ENCODE data around the gene SYT7.

The SYT7 gene

DNA sequence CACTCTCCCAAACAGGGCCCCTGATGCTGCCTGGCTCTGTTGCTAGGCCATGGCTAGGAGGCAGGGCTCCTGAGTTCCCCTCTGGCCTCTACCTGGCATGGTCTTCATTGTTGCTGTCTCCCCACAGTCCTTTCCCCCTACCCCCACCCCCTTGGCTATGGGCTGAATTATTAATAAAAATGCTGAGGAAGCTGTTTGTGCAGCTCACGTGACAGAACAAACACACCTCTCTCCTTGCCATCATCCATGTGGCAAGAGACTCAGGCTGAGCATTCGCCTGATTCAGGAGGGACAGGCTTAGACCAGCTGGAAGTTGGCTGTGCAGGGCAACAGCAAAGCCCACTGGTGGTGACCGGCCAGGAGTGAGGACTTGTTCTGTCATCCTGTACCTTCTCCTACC, 4.2 kb upstream of the SYT7 start:
- no peak for DNase-seq (ENCODE audit: low read depth in 2 of 2)

DNA sequence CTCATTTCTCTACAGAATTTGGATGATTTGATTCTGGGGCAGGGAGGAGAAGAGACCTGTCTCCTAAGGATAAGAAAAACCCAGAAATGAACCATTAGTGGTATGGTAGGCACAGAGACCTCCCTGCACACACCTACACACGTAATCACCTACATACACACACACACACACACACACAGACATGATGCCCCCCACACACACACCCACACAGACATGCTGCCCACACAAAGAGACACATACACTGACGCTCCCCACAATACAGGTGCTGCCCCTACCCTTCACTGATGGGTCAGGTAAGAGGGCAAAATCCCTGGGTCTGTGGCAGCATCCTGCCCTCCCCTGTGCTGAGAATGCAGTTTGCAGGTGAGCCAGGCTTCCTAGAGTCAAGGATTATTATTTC, 1.1 kb upstream of the SYT7 start:
- DNase-seq (ENCODE audit: low read depth in 2 of 2), result no peak

GRCh38 chr11:61580271-61580888, 496 bp downstream of the SYT7 start:
- no peak for DNase-seq (ENCODE audit: low read depth in 2 of 2)

GRCh38 chr11:61579676-61580270, 1.1 kb downstream of the SYT7 start:
- no peak for DNase-seq (ENCODE audit: low read depth in 2 of 2)

DNA sequence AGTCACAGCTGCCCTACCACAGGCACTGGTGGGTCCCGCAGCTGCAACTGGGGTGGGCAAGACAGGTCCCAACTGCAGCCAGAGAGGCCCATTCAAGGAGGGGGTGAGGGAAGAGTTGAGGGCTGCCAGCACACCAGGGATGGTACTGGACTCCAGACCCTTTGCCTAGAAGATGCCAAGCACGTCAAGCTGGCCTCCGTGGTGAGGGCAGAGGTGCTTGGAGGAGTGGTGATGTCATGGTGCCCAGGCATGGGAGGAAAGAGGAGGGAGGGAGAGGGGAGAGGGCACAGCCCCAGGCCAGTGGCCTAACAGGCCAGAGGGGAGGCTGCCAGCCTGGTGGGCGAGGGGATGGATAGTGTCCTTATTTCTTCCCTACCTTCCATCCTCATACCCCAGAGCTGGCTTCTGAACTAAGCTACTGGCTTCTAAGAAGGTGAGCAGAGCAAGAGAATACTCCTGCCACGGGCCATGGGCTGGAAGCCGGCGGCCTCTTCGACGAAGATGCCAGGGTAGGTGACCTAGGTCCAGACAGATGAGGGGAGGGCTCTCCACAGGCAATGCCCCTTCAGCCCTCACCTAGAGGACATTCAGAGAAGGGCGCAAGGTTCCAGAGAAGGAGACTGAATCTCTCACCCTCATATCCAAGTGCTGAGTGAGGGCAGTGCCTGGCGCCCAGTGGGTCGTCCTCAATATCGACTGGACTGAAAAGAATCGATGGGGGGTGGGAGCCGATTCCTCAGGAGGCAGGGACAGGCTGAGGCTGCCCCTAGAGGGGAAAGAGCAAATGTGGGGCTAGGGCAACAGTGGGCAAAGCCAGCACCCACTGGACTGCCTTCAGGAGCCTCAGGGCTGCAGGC, 1.8 kb downstream of the SYT7 start:
- no peak for DNase-seq (ENCODE audit: low read depth in 2 of 2)

DNA sequence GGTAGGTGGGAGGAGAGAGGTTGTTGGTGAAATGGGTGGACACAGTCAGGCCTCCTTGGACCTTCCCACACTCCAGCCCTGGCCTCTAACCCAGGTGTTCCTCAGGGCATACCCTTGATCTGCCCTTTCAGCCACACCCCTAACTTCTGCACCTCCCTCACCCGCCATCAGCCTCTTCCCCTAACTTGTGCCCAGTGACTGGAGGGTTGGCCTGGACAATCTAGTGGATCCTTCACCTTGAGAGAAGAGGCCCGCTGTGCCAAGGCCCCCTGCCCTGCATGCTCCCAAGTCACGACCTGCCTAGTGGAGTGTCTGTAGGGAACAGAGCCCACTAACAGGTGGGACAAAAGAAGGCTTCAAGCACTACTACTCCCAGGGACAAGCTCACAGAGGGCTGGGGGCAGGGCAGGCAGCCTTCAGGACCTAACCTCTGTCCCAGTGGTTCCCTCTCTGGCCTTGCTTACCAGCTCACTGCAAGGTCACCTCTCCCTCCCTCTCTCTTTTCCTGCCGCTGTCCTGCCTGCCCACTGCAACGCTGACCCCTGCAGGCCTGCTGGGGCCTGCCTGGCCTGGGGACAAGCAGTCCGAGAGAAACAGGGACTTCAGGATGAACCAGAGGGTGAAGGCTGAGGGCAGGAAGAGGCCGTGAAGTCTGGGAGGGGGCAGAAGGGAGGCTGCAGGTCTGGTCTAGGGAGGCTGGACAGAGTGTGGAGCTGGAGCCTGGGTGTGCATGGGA, 3.3 kb downstream of the SYT7 start:
- no peak for DNase-seq (ENCODE audit: low read depth in 2 of 2)

GRCh38 chr11:61575886-61576861, 4.7 kb downstream of the SYT7 start:
- DNase-seq (ENCODE audit: low read depth in 2 of 2), result no peak

GRCh38 chr11:61574611-61575010, 6.3 kb downstream of the SYT7 start:
- no peak for DNase-seq (ENCODE audit: low read depth in 2 of 2)

DNA sequence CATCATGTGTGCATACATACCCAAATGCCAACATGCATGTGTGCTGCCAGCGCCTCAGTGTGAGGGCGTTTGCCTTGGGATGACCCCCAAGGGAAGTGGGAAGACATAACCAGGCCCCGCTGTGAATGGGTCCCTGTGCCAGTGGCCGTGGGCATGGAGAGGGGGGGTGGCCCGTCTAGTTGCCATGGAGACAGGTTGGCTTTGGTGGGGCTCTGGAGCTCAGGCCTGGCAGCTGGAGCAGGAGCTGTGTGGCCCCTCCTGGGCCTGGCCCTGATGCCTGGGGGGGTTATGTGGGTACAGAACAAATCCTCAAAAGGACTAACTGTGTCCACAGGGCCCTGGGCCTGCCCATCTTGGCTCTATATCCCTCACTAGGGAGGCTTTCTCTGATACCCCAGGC, 8.0 kb downstream of the SYT7 start:
- no peak for DNase-seq (ENCODE audit: low read depth in 2 of 2)

DNA sequence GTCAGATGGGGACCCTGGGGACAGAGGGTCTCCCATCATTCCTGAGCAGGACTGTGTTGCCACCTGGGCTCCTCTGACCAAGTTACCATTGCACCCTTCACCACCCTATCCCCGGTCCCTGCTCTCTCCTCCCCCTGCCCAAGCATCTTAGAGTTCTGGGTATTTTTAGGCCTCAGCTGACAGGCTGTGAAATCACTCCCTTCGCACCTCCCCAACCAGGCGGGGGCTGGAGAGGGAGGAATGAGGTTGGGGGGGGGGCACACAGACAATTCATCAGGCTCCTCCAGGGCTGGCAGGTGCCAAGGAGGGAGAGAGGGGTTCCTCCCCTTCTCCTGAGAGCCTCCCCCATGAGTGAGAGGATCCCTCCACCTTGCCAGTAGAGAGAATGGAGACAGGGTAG, 9.0 kb downstream of the SYT7 start:
- no peak for DNase-seq (ENCODE audit: low read depth in 2 of 2)

DNA sequence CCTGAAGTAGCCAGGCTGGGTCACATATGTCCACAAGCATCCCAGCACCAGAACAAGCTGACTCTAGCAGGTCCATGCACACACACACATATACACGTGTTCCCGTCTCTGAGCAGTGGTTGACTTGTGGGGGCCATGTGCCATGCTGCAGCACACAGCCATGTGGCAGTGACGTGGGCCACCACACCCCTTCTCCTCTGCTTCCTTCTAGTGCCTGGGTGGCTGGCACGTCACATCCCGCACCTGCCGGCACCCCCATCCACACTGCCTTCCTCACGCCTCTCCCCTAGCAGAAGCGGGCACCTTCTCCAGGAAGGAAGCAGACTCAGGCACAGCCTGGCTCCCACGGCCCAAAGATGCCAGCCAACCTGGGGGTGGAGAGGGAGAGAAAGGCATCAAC, 9.5 kb downstream of the SYT7 start:
- no peak for DNase-seq (ENCODE audit: low read depth in 2 of 2)

- no peak for DNase-seq (ENCODE audit: low read depth in 2 of 2)
These were observed 11.2 kb downstream of the SYT7 start for GRCh38 chr11:61569701-61570100.

DNA sequence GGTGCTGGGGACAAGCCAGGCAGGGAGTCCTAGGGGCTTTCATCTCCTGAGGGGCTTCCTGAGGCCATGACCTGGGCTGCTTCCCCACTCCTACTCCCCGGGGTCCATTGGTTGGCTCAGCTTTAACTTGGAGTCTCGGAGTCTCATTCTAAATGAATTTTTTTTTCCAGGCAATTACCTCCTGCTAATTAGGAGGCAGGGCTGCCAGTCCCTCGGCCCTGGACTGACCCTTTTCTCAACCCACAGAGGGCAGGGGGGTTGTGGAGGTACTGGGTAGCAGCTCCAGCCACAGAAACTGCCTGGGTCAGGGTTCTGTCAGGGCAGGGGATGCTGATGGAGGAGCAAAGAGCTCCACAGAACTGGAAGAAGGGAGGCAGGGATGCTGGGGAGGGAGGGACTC, 11.9 kb downstream of the SYT7 start:
- no peak for DNase-seq (ENCODE audit: low read depth in 2 of 2)

GRCh38 chr11:61567286-61568061, 13.4 kb downstream of the SYT7 start:
- DNase-seq (ENCODE audit: low read depth in 2 of 2), result peak; percentile 36 to 50

- no peak for DNase-seq (ENCODE audit: low read depth in 2 of 2)
These were observed 15.8 kb downstream of the SYT7 start for GRCh38 chr11:61564936-61565696.

DNA sequence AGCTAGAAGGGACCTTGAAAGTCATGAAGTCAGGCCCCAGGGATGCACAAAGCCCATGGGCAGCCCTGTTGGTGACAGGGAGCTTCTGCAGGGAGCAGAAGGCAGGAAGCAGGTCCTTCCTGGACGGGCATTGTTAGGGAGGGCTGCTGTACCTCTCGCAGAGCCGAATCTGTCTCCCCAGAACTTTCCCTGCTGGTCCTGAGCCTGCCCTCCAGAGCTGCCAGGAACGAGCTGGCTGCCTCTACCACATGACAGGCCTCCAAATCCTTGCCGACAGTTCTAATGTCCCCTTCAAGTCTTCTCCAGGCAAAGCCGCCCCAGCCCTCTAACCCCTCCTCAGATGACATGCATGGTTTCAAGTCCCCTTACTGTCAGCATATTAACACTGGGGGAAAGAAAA, 20.1 kb downstream of the SYT7 start:
- no peak for DNase-seq (ENCODE audit: low read depth in 2 of 2)

GRCh38 chr11:61556621-61557020, 24.3 kb downstream of the SYT7 start:
- DNase-seq (ENCODE audit: low read depth in 2 of 2), result no peak

DNA sequence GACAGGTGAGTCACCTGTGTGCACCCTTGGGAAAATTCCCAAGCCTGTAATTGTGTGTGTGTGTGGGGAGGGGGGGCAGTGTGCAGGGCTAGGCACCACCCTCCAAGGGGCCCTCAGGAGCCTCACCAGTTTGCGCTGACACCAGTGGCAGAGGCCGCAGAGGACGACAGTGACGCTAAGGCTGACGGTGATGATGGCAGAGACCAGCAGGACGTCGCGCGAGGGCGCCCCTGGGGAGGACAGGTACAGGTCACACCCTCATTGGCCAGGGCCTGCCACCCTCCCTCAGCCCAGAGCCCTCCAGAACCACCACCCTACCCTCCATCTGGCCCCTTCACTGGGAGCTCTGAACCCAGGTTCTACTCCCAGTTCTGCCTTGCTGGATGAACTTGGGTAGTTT, 24.9 kb downstream of the SYT7 start:
- no peak for DNase-seq (ENCODE audit: low read depth in 2 of 2)

DNA sequence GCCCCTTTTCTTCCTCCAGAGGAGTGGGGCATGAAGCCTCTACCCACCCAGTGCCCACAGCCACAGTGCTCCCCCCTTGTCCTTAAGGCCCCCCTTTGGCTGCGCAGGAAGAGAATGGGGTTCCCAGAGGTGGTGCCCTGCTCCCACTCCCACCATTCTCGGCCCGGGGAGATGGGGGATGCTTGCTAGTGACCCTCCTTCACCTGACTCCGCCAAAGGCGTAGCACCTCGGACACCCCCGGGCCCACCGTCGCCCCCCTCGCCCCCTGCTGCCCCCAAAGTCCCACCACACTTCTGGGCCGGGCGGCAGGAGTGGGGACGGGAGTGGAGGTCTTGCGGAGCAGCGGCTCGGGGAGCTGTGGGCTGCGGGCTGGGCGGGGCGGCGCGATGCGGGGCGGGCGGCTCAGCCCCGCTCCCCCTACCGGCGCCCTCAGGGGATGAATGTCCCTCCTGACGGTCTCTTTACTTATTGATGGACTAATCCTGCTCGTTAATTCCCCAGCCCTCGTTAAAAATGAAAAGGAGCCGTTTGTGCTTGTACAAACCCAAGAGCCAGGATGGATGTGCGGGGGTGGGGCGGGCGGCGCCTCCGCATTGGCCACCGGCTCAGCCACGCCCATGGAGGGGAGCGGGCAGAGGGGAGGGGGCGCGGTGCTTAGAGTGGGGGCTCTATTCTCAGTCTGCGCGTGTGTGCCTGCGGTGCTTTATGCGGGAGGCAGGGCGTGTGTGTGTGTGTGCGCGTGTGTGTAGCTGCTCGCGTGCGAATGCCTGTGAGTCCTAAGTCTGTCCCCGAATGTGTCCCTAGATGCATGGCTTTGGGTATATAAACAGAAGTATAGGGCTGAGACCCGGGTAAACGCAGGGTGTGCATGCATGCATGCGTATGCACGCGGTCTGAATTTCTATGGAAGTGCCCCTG, 25.6 kb downstream of the SYT7 start:
- DNase-seq (ENCODE audit: low read depth in 2 of 2), result no peak

All from stimulated activated CD8-positive, alpha-beta memory T cell treated with anti-CD3 and anti-CD28 coated beads, Interleukin-15, amount 100 ng/mL, for 48 hours (primary cell).